SK-N-MC (cell line): ENCODE measurements around the gene TAF3.

Experiments
- DNase-seq: peaks from one replicate; pipeline ENCODE4 v3.0.0-alpha.2; 2011; ENCODE audit warnings: low read depth, low spot score
- H3K27ac ChIP-seq: fragments of 200-600 bp; sonication (generic); 2 replicates; pipeline ENCODE4 v1.5.1; 2016; ENCODE audit warnings: mixed run types
- H3K36me3 ChIP-seq: fragments of 200-600 bp; sonication (generic); 2 replicates; pipeline ENCODE4 v1.6.1; 2017; ENCODE audit warnings: antibody characterized with exemption, low read length, mixed read lengths; ENCODE audit not compliant: insufficient read depth
- H3K4me3 ChIP-seq: fragments of 200-600 bp; sonication (generic); 2 replicates; pipeline ENCODE4 v1.5.1; 2016
- H3K9ac ChIP-seq: fragments of 200-600 bp; sonication (generic); 2 replicates; pipeline ENCODE4 v1.8.0; 2017; ENCODE audit warnings: mixed run types, mixed read lengths; ENCODE audit not compliant: insufficient read length
- H3K9me3 ChIP-seq: fragments of 200-600 bp; sonication (generic); 2 replicates; pipeline ENCODE4 v1.6.1; 2017; ENCODE audit warnings: low read depth, mild to moderate bottlenecking, antibody characterized with exemption, low read length, moderate library complexity, mixed read lengths
- EZH2 ChIP-seq: fragments of 200-600 bp; sonication (generic); IDR thresholded peaks from one replicate; pipeline ENCODE4 v1.6.1; 2017; ENCODE audit warnings: antibody characterized with exemption
- FOXP2 ChIP-seq: optimal IDR thresholded peaks from 2 replicates; pipeline ENCODE3; 2011; ENCODE audit warnings: mild to moderate bottlenecking, moderate library complexity; ENCODE audit not compliant: insufficient read depth; ENCODE audit errors: extremely low read length, control extremely low read depth
- POLR2AphosphoS5 ChIP-seq: IDR thresholded peaks from 2 replicates; pipeline ENCODE4 v1.6.1; 2012; ENCODE audit warnings: mild to moderate bottlenecking, low read depth, low read length, borderline replicate concordance

TAF3 gene

DNA sequence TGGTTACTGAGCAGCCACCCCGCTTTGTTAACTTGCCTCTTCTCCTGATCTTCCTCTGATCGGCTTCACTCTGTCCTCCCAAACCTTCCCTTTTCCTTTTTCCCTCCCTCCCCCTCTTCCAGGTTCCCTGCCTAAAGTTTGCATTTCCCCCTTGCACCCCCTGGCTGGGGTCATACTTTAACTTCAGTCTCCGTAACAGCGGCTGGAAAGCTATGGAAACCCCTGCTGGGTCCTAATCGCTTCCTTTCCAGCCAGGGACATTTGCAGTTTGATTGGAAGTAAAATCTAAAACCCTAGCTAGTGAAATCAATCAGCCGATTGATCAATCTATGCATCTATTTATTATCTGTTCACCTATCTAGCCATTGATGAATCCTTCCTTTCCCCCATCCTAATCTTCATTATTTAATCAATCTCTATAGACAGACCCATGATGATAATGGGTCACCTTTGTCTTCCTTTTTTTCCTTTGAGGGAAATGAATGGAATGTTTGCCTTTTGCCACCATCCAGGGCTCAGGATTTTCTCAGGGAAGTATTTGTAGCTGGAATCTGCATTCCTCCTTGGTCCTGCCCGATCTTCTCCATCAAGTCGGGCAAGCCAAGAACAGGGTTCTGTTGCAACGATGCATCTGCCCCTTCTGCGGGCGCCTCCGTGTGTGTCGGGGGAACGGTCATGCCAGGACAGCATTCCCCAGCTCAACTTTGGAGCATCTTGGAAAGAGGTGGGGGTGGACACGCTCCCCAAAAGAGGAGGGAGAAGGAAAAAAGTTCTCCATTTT lies 245.0 kb downstream of the TAF3 start:
- Histone ChIP-seq H3K36me3 (no peaks in the 10 kb centered on the region), H3K9me3 (no peaks in the 10 kb centered on the region), H3K4me3 (no peak overlapping the region), H3K9ac (no peak overlapping the region), H3K27ac (no peak overlapping the region)
- no peak for DNase-seq
- TF ChIP-seq FOXP2: no peak
- no peak for TF ChIP-seq POLR2AphosphoS5
- no peak for TF ChIP-seq EZH2

DNA sequence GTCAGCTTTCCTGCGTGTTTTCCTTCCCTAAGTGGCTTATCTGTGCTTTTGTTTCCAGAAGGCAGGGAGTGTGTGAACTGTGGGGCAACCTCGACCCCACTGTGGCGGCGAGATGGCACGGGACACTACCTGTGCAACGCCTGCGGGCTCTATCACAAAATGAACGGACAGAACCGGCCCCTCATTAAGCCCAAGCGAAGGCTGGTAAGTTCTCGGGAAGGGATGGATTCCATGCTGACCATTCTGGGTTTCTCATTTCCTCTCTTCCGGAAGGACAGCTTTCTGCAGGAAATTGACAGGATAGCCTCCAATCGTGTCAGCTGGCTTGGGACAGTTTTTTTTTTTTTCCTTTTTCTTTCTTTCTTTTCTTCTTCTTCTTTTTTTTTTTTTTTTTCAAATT lies 245.6 kb downstream of the TAF3 start:
- TF ChIP-seq POLR2AphosphoS5 (no peak), FOXP2 (no peak), EZH2 (no peak)
- Histone ChIP-seq H3K4me3 (no peak overlapping the region), H3K27ac (no peak overlapping the region), H3K9ac (no peak overlapping the region), H3K36me3 (no peaks in the 10 kb centered on the region; the same call in 1 of the 2 replicates), H3K9me3 (no peaks in the 10 kb centered on the region)
- no peak for DNase-seq

DNA sequence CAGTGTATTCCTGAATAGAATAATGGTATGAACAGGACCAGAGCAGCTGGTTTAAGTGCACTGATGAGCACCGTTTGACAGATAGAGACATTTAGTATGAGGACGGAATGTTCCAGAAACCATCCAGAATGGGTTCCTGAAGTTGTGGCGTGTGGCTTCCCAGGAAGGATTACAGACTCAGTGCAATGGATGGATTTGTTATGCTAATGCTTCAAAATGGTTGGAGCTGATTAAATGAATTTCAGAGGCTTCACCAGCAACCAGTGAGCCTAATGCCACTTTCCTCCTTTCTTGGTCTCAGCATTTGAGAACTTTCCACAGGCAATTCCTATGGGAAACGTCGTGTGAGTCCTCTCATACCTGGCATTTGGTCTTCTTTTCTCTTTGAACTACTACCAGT lies 246.1 kb downstream of the TAF3 start:
- no peak for TF ChIP-seq FOXP2
- TF ChIP-seq EZH2: no peak
- TF ChIP-seq POLR2AphosphoS5: no peak
- Histone ChIP-seq H3K9me3 (no peaks in the 10 kb centered on the region), H3K4me3 (no peak overlapping the region), H3K9ac (no peak overlapping the region), H3K36me3 (no peaks in the 10 kb centered on the region; the same call in 1 of the 2 replicates), H3K27ac (no peak overlapping the region)
- no peak for DNase-seq

DNA sequence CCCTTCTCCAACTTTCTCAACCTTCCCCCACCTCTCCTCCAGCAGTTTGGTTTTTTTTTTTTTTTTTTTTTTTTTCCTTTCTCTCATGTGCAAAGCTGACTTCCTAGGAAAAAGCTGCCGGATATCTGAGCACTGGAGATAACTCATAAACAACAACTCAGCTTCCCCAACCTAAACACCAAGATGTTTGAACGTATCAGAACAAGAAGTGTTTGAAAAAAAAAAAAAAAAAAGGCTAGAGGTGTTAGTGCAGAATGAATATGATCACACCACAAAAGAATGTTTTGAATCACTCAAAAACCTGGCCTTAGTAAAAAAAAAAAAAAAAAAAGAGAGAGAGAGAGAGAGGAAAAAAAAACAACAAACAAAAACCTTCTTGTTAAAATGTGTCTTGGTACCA lies 247.3 kb downstream of the TAF3 start:
- H3K9me3 ChIP-seq: no peaks in the 10 kb centered on the region
- H3K36me3 ChIP-seq: no peaks in the 10 kb centered on the region; the same call in 1 of the 2 replicates
- no peak for DNase-seq
- H3K9ac ChIP-seq: no peak overlapping the region
- TF ChIP-seq POLR2AphosphoS5 (no peak), FOXP2 (no peak), EZH2 (no peak)
- H3K4me3 ChIP-seq: no peak overlapping the region
- no peak overlapping the region for H3K27ac ChIP-seq

DNA sequence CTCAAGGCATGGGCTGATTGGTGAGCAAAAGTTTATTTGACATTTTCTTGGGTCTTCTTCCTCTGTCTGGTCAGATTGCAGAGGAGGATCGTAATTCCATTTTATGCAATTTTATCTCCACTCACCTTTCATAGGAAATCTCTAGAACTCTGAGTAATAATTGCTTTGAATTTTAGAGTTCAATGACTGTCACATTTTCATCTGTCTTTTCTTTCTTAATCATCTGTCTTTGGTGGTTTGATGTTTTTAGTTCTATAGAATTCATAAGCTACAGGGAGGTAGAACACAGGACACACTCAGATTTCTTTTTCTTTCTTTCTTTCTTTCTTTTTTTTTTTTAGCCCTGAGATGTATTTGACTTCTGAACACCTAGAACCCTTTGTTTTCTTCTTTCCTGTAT lies 247.8 kb downstream of the TAF3 start:
- Histone ChIP-seq H3K27ac (no peak overlapping the region), H3K9me3 (no peaks in the 10 kb centered on the region), H3K36me3 (no peaks in the 10 kb centered on the region; the same call in 1 of the 2 replicates), H3K4me3 (no peak overlapping the region), H3K9ac (no peak overlapping the region)
- no peak for DNase-seq
- TF ChIP-seq EZH2 (no peak), POLR2AphosphoS5 (no peak), FOXP2 (no peak)
